ENCODE results near the gene TMEM163.

TMEM163 gene

GRCh38 chr2:134694411-134694810 is 24.4 kb downstream of the TMEM163 start:
- no peak for TF ChIP-seq CTCF (conservative IDR thresholded peaks at IDR 0.05; ENCODE audit: low read depth, low read length)
- no peak overlapping the region for H3K4me3 ChIP-seq (ENCODE audit: low read depth, low read length)
- DNase-seq (ENCODE audit: low read depth) = no peak

- no peak overlapping the region for H3K4me3 ChIP-seq (ENCODE audit: low read depth, low read length)
- DNase-seq (ENCODE audit: low read depth) = no peak
- no peak for TF ChIP-seq CTCF (conservative IDR thresholded peaks at IDR 0.05; ENCODE audit: low read depth, low read length)
Observed at GRCh38 chr2:134693359-134694330, 25.2 kb downstream of the TMEM163 start.

- TF ChIP-seq CTCF (conservative IDR thresholded peaks at IDR 0.05; ENCODE audit: low read depth, low read length) = no peak
- DNase-seq (ENCODE audit: low read depth) = no peak
- no peak overlapping the region for H3K4me3 ChIP-seq (ENCODE audit: low read depth, low read length)
Observed at GRCh38 chr2:134692499-134692898, 26.3 kb downstream of the TMEM163 start.

GRCh38 chr2:134690629-134691215 is 28.1 kb downstream of the TMEM163 start:
- no peak overlapping the region for H3K4me3 ChIP-seq (ENCODE audit: low read depth, low read length)
- no peak for DNase-seq (ENCODE audit: low read depth)
- TF ChIP-seq CTCF (conservative IDR thresholded peaks at IDR 0.05; ENCODE audit: low read depth, low read length) = no peak

- no peak for TF ChIP-seq CTCF (conservative IDR thresholded peaks at IDR 0.05; ENCODE audit: low read depth, low read length)
- DNase-seq (ENCODE audit: low read depth) = no peak
- no peak overlapping the region for H3K4me3 ChIP-seq (ENCODE audit: low read depth, low read length)
Observed at GRCh38 chr2:134689315-134689714, 29.5 kb downstream of the TMEM163 start.

- H3K4me3 ChIP-seq (ENCODE audit: low read depth, low read length) = no peak overlapping the region
- DNase-seq (ENCODE audit: low read depth) = no peak
- no peak for TF ChIP-seq CTCF (conservative IDR thresholded peaks at IDR 0.05; ENCODE audit: low read depth, low read length)
Observed at GRCh38 chr2:134685967-134686366, 32.8 kb downstream of the TMEM163 start.
